Neuronal stem cell (in vitro differentiated cells): ENCODE measurements around the gene ERCC5.
A peak's percentile ranks its signal among the peaks of the same experiment; 100 is the strongest.

Experiments used
- DNase-seq: peaks from one replicate; pipeline ENCODE4 v3.0.0-alpha.2; 2013; ENCODE audit warnings: low spot score
- H2AFZ ChIP-seq: one replicate; pipeline ENCODE4 v1.6.1; 2013; ENCODE audit warnings: mild to moderate bottlenecking, low read length, inconsistent platforms
- H2AK5ac ChIP-seq: 2 replicates; pipeline ENCODE4 v1.6.1; 2013; ENCODE audit warnings: low read depth, mild to moderate bottlenecking, inconsistent platforms, low read length, moderate library complexity, mixed read lengths
- H2BK120ac ChIP-seq: 2 replicates; pipeline ENCODE4 v1.6.1; 2013; ENCODE audit warnings: low read depth, mild to moderate bottlenecking, inconsistent platforms, low read length, moderate library complexity, mixed read lengths
- H2BK12ac ChIP-seq: one replicate; pipeline ENCODE4 v1.6.1; 2013; ENCODE audit warnings: low read length, inconsistent platforms
- H2BK15ac ChIP-seq: 2 replicates; pipeline ENCODE4 v1.6.1; 2013; ENCODE audit warnings: mild to moderate bottlenecking, low read length, inconsistent platforms, mixed read lengths
- H2BK5ac ChIP-seq: one replicate; pipeline ENCODE4 v1.6.1; 2013; ENCODE audit warnings: inconsistent platforms, mild to moderate bottlenecking, low read length, moderate library complexity
- H3K14ac ChIP-seq: one replicate; pipeline ENCODE4 v1.6.1; 2013; ENCODE audit warnings: low read length, inconsistent platforms
- H3K18ac ChIP-seq: 2 replicates; pipeline ENCODE4 v1.6.1; 2013; ENCODE audit warnings: low read length, inconsistent platforms
- H3K23ac ChIP-seq: 2 replicates; pipeline ENCODE4 v1.6.1; 2013; ENCODE audit warnings: low read depth, mild to moderate bottlenecking, mixed read lengths, low read length, inconsistent platforms; ENCODE audit not compliant: poor library complexity
- H3K27ac ChIP-seq: replicated peaks from 3 replicates; pipeline ENCODE4 v1.5.1; 2013; ENCODE audit warnings: low read length, inconsistent platforms
- H3K27me3 ChIP-seq, 3 experiments: 2 replicates each; pipeline ENCODE4 v1.6.1; 2013; ENCODE audit warnings: low read length in 3 of 3, mild to moderate bottlenecking in 2 of 3, inconsistent platforms in 1 of 3, low read depth in 1 of 3, mixed read lengths in 1 of 3, moderate library complexity in 1 of 3; ENCODE audit not compliant: control insufficient read depth in 3 of 3, insufficient read depth in 3 of 3
- H3K36me3 ChIP-seq, 2 donors: replicated peaks in 1 of 2; 2 replicates each; pipeline ENCODE4 v1.6.1; 2013; ENCODE audit warnings: low read length in 2 of 2; ENCODE audit not compliant: control insufficient read depth in 2 of 2, insufficient read depth in 2 of 2
- H3K4ac ChIP-seq: 2 replicates; pipeline ENCODE4 v1.6.1; 2013; ENCODE audit warnings: inconsistent platforms, mild to moderate bottlenecking, low read length, moderate library complexity
- H3K4me1 ChIP-seq, 2 donors: 1 replicate in 1 of 2; 2 replicates in 1 of 2; pipeline ENCODE4 v1.6.1; 2013; ENCODE audit warnings: low read length in 2 of 2, low read depth in 1 of 2; ENCODE audit not compliant: control insufficient read depth in 2 of 2, insufficient read depth in 1 of 2
- H3K4me2 ChIP-seq: one replicate; pipeline ENCODE4 v1.6.1; 2013; ENCODE audit warnings: mild to moderate bottlenecking, low read length, inconsistent platforms; ENCODE audit not compliant: insufficient read depth, poor library complexity, severe bottlenecking
- H3K4me3 ChIP-seq, 2 donors: 2 replicates each; pipeline ENCODE4 v1.5.1; 2013; ENCODE audit warnings: low read length in 2 of 2, mild to moderate bottlenecking in 2 of 2, inconsistent platforms in 1 of 2, moderate library complexity in 1 of 2
- H3K79me1 ChIP-seq: one replicate; pipeline ENCODE4 v1.6.1; 2013; ENCODE audit warnings: low read depth, mild to moderate bottlenecking, inconsistent platforms, low read length, moderate library complexity
- H3K9ac ChIP-seq: one replicate; pipeline ENCODE4 v1.6.1; 2013; ENCODE audit warnings: mild to moderate bottlenecking, low read depth, low read length, inconsistent platforms; ENCODE audit not compliant: poor library complexity
- H3K9me3 ChIP-seq, 2 donors: replicated peaks in 1 of 2; 2 replicates each; pipeline versions ENCODE3 to v1.6.1; 2013; ENCODE audit warnings: low read length in 2 of 2, mild to moderate bottlenecking in 2 of 2, inconsistent platforms in 1 of 2, low read depth in 1 of 2, mixed read lengths in 1 of 2, moderate library complexity in 1 of 2; ENCODE audit not compliant: control insufficient read depth in 2 of 2, insufficient read depth in 1 of 2
- H4K8ac ChIP-seq: one replicate; pipeline ENCODE4 v1.6.1; 2013; ENCODE audit warnings: low read depth, mild to moderate bottlenecking, inconsistent platforms, low read length, moderate library complexity
- H4K91ac ChIP-seq: one replicate; pipeline ENCODE4 v1.6.1; 2013; ENCODE audit warnings: low read length, low read depth, mild to moderate bottlenecking, inconsistent platforms; ENCODE audit not compliant: poor library complexity
- WGBS, 2 donors: extraction: QIAGEN DNeasy Blood & Tissue Kit; methylation state at CpG; one replicate each; pipeline ENCODE4 v1.1.7; 2013; ENCODE audit warnings: missing lambda C conversion rate in 2 of 2, mixed read lengths in 1 of 2; ENCODE audit not compliant: insufficient read length in 2 of 2, insufficient replicate concordance in 1 of 2; ENCODE audit errors: extremely low coverage in 2 of 2; 5-methylcytosine and 5-hydroxymethylcytosine counted together

Gene ERCC5

GRCh38 chr13:102870677-102871415, 25.0 kb downstream of the ERCC5 start:
- Histone ChIP-seq H3K9ac (peak overlapping the region; percentile 55), H4K8ac (no peak overlapping the region), H3K4ac (no peak overlapping the region), H3K18ac (peak overlapping the region; percentile 67), H2AFZ (no peak overlapping the region), H2AK5ac (no peak overlapping the region), H3K27me3 (no peaks in the 10 kb centered on the region), H3K4me3 (no peak overlapping the region), H3K9me3 (peaks cover 0 to 7% of the 10 kb centered on the region in 2 donors), H3K4me1 (peaks cover 0 to 3% of the 10 kb centered on the region in 2 donors), H3K23ac (no peak overlapping the region), H2BK15ac (no peak overlapping the region), H4K91ac (no peak overlapping the region), H3K36me3 (peaks cover 9 to 85% of the 10 kb centered on the region in 2 donors), H3K14ac (no peak overlapping the region), H2BK12ac (peak overlapping the region; percentile 43), H2BK120ac (no peak overlapping the region), H3K79me1 (no peaks in the 10 kb centered on the region), H3K27ac (no peak overlapping the region), H3K4me2 (no peak overlapping the region), H2BK5ac (no peak overlapping the region)
- peak; percentile 50 for DNase-seq
- no CpG with 5 or more reads among the region's 22 CpGs for WGBS, 2 donors

DNA sequence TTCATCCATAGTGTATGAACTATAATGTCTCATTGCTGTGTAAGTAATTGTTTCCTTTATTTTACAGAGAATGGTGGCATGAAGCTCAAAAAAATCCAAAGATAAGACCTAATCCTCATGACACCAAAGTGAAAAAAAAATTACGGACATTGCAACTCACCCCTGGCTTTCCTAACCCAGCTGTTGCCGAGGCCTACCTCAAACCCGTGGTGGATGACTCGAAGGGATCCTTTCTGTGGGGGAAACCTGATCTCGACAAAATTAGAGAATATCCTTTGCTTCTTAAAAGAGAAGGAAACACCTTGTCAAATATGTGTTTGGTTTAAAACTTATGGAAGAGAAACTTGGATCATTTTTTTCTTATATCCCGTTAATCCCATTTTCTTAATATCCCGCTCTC, 26.3 kb downstream of the ERCC5 start:
- Histone ChIP-seq H4K91ac (no peak overlapping the region), H3K23ac (no peak overlapping the region), H2BK120ac (no peak overlapping the region), H3K4me1 (peaks cover 6% of the 10 kb centered on the region in 2 donors), H3K14ac (no peak overlapping the region), H3K27me3 (no peaks in the 10 kb centered on the region), H4K8ac (no peak overlapping the region), H2AK5ac (no peak overlapping the region), H3K9me3 (peaks cover 0 to 7% of the 10 kb centered on the region in 2 donors), H3K27ac (no peak overlapping the region), H3K4ac (no peak overlapping the region), H3K36me3 (peaks cover 5 to 85% of the 10 kb centered on the region in 2 donors), H3K9ac (no peak overlapping the region), H2AFZ (no peak overlapping the region), H2BK15ac (no peak overlapping the region), H2BK5ac (no peak overlapping the region), H2BK12ac (no peak overlapping the region), H3K4me3 (no peak overlapping the region), H3K4me2 (no peak overlapping the region), H3K79me1 (no peaks in the 10 kb centered on the region), H3K18ac (no peak overlapping the region)
- WGBS, 2 donors: 100% methylated on average over 1 of the region's 7 CpGs; no CpG with 5 or more reads in 1 of the 2 donors
- no peak for DNase-seq

DNA sequence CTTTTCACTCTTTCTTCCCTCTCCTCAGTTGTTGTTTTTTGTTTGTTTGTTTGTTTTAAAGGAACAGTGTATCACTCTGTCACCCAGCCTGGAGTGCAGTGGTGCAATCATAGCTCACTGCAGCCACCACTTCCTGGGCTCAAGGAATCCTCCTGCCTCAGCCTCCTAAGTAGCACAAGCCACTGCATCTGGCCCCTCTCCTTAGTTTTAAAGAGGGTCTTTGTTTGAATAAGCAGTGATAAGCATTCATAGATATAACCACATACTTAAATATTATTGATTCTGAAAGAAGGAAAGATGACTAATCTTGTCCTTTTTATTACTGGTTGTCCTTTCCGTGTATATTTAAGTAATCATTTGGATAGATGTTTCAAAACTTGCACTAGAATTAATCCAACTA, 26.7 kb downstream of the ERCC5 start:
- H3K14ac ChIP-seq: no peak overlapping the region
- H2BK12ac ChIP-seq: no peak overlapping the region
- no peak overlapping the region for H3K4ac ChIP-seq
- H3K9ac ChIP-seq: no peak overlapping the region
- DNase-seq: no peak
- H2BK120ac ChIP-seq: no peak overlapping the region
- no peak overlapping the region for H3K4me2 ChIP-seq
- no peak overlapping the region for H3K23ac ChIP-seq
- no peak overlapping the region for H2BK5ac ChIP-seq
- peaks cover 0 to 7% of the 10 kb centered on the region in 2 donors for H3K9me3 ChIP-seq
- peaks cover 6% of the 10 kb centered on the region in 2 donors for H3K4me1 ChIP-seq
- H3K18ac ChIP-seq: no peak overlapping the region
- H3K27me3 ChIP-seq: no peaks in the 10 kb centered on the region
- H3K79me1 ChIP-seq: no peaks in the 10 kb centered on the region
- H3K4me3 ChIP-seq: no peak overlapping the region
- peaks cover 4 to 85% of the 10 kb centered on the region in 2 donors for H3K36me3 ChIP-seq
- no CpG with 5 or more reads among the region's 1 CpG for WGBS, 2 donors
- H4K8ac ChIP-seq: no peak overlapping the region
- no peak overlapping the region for H3K27ac ChIP-seq
- H2AFZ ChIP-seq: no peak overlapping the region
- no peak overlapping the region for H2BK15ac ChIP-seq
- H4K91ac ChIP-seq: no peak overlapping the region
- no peak overlapping the region for H2AK5ac ChIP-seq

GRCh38 chr13:102873653-102874052, 27.8 kb downstream of the ERCC5 start:
- WGBS, 2 donors: no CpG with 5 or more reads among the region's 3 CpGs
- Histone ChIP-seq H3K36me3 (peaks cover 0 to 75% of the 10 kb centered on the region in 2 donors), H3K9me3 (peaks cover 0 to 7% of the 10 kb centered on the region in 2 donors)

More at GRCh38 chr13:102873653-102874052, 27.8 kb downstream of the ERCC5 start:
- Histone ChIP-seq H3K27me3 (no peaks in the 10 kb centered on the region), H4K8ac (no peak overlapping the region), H2BK15ac (no peak overlapping the region), H3K4me2 (no peak overlapping the region), H2AFZ (no peak overlapping the region), H3K18ac (no peak overlapping the region), H3K4me1 (peaks cover 8 to 10% of the 10 kb centered on the region in 2 donors), H2AK5ac (no peak overlapping the region), H3K14ac (no peak overlapping the region), H3K4ac (no peak overlapping the region), H2BK12ac (no peak overlapping the region), H2BK5ac (no peak overlapping the region), H3K4me3 (no peak overlapping the region), H3K23ac (no peak overlapping the region), H3K79me1 (no peaks in the 10 kb centered on the region), H3K9ac (no peak overlapping the region), H2BK120ac (no peak overlapping the region), H4K91ac (no peak overlapping the region), H3K27ac (no peak overlapping the region)
- DNase-seq: no peak
